ENCODE measurements around the gene HEATR5B.
A peak's percentile ranks its signal among the peaks of the same experiment; 100 is the strongest.

The HEATR5B gene

DNA sequence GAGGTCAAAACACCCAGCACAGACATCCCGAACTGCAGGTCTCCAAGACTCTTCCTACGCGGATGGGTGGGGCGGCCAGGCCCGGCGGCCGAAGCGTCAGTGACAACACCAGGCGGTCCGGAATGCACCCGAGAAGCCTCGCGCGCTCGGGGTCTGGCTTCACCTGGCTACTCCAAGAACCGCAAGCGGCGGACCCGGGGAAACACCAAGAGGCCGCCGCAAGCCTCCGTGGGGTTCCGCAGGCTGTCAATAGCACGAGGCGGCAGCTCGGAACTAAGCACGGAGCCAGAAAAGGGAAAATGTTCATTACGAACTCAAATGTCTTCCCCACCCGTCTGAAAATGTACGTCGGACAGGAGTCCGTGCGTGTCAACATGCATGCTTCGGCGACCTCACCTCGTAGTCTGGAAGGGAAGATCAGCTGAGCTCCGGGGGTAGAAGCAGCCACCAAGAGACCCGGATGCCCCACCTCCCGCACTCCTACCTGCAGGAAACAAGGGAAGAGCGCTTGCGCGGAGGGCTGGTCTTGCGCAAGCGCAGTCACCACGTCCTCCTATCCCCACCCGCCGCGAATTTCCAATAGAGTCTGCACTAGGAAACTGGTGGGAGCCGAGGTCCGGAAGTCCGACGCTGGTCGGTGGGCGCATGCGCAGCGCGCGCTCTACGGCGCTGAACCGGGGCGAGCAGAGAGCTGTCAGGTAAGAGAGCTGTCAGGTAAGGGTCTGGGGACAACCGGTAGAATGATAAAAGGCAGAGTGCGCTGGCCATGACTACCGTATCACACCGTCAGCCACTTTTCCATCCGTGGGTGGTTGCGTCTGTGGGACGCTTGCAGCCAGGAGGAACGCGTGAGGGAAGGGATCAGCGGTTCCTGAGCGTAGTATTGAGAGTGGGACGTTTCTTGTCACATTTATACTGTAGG lies at the start of gene HEATR5B, which contains the start of gene GPATCH11:
TSS of gene HEATR5B (minus strand) at position 500 of the 922 bp plus-strand sequence. CDS start 958 bp downstream, outside the sequence.
TSS of gene GPATCH11 (plus strand) at position 646 of the 922 bp plus-strand sequence. CDS start 3,864 bp downstream, outside the sequence.
- peak; percentile 94 for DNase-seq

DNA sequence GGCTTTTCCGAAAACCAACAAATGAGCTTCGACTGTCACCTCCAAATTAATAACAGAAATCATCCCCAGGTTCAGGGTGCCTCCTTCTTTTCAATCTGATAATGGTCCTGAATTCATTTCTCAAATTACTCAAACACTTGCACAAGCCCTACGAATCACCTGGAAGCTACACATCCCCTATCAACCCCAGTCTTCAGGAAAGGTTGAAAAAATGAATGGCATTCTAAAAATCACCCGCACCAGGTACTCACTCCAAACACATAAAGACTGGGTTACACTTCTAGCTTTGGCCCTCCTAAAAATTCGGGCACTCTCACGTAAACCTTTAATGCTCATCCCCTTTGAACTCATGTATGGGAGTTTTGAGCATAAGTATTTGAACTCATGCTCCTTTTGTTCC lies 48.7 kb upstream of the HEATR5B start:
- no peak for DNase-seq

GRCh38 chr2:37125416-37125815 lies 41.2 kb upstream of the HEATR5B start:
- DNase-seq, result no peak

- no peak for DNase-seq
Measured at GRCh38 chr2:37119157-37119556, 35.0 kb upstream of the HEATR5B start.

DNA sequence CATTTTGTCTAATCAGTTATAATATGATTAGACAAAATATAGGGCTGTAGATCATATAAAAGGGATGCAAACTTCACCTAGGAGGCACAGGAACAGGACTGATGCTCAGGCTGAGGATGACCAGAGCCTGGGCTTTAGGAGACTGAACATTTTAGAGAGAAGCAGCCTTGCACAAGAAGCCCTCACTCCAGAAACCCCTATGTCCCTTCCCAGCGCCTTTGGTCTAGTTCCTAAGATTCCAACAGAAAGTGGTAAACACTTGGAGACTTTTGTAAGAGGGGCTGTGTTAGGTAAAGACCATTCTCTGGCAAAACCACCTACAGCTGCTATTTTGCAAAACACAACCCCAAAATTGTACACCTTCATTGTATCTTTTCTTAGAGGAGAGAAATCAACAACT lies 33.4 kb upstream of the HEATR5B start:
- DNase-seq, result no peak

- DNase-seq, result no peak
Measured at GRCh38 chr2:37111958-37112357, 27.8 kb upstream of the HEATR5B start.

DNA sequence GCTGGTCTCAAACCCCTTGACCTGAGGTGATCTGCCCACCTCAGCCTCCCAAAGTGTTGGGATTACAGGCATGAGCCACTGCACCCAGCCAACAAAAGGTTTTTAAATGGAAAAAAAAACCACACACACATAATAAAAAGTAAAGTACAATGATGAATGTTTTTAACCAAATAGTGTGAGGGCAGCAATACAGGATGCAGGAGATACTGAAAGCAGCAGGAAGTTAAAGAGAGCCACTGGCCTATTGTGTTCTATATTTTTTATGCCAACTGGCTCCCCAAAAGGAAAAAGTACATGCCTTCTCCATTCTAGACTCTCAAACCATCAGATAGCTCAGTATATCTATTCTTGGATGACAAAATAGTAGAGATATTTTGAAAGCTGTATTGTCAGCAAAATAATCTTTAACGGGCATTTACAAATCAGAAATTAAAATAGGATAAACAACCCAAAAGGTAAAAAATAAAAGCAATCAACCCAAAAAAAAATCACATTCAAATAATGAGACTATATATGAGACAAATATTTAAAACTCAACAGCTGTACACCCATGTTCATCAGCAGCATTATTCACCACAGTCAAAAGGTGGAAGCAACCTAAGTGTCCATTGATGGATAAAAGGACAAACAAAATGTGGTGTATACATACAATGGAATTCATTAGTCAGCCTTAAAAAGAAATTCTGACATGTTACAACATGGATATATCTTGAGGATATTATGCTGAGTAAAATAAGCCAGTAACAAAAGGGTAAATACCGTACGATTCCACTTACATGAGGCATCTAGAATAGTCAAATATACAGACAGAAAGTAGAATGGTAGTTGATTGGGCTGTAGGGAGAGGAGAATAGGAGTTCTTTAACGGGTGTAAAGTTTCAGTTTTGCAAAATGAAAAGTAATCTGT lies 26.4 kb upstream of the HEATR5B start:
- no peak for DNase-seq

- no peak for DNase-seq
Measured at GRCh38 chr2:37109523-37109922, 25.4 kb upstream of the HEATR5B start.

DNA sequence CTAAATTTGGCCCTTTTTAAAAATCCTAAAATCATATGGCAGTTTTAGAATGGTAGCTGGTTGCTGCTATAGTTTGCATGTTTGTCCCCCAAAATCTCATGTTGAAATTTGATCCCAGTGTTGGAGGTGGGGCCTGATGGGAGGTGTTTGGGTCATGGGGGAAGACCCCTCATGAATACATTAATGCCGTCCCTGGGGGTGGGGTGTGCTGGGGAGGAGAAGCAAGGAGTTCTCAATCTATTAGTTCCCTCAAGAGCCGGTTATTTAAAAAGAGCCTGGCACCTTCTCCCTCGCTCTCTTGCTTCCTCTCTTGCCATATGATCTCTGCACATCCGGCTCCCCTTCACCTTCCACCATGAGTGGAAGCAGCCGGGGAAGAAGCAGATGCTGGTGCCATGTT lies 21.0 kb upstream of the HEATR5B start:
- DNase-seq, result no peak

DNA sequence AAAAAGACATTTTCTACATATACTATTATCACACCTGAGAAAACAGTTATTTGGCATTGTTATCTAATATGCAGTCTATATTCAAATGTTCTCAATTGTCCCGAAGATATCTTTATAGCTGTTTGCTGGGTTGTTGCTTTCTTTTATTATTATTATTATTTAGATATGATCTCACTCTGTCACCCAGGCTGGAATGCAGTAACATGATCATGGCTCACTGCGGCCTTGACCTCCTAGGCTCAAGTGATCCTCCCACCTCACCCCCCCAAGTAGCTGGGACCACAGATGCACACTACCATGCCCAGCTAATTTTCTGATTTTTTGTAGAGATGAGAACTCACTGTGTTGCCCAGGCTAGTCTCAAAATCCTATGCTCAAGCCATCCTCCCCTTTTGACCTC lies 20.0 kb upstream of the HEATR5B start:
- DNase-seq, result no peak

DNA sequence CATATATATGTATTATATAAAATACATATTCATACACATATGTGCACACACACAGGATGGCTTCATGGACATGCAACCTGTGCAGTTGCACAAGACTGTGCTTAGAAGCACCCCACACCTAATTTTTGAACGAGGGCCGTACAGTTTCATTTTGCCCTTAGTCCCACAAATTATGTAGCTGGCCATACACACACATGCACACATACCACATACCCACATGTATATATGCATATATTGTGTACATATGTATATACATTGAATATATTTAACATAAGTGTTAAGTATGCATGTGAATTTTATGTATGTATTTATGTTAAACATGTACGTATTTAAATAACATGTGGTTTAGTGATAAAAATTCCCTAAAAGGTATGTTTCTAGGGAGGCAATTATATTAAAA lies 18.4 kb upstream of the HEATR5B start:
- no peak for DNase-seq

DNA sequence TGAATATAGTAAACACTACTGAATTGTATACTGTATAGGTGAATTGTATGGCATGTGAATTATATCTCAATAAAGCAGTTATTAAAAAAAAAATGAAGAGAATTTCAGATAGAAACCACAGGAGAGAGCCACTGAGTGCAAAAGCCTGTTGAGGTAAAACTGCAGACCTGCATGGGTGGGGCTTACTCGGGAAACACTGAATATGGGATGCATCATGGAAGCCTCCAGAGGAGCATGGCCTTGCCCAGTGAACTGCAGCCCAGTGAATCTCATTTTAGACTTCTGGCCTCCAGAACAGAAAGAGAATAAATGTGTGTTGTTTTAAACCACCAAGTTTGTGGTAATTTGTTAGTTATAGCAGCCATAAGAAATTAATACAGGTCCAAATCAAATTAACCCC lies 15.9 kb upstream of the HEATR5B start:
- no peak for DNase-seq

- DNase-seq, result no peak
Measured at GRCh38 chr2:37098416-37099118, 14.4 kb upstream of the HEATR5B start.

GRCh38 chr2:37096568-37096967 lies 12.4 kb upstream of the HEATR5B start:
- no peak for DNase-seq

- DNase-seq, result no peak
Measured at GRCh38 chr2:37091873-37092272, 7.7 kb upstream of the HEATR5B start.

DNA sequence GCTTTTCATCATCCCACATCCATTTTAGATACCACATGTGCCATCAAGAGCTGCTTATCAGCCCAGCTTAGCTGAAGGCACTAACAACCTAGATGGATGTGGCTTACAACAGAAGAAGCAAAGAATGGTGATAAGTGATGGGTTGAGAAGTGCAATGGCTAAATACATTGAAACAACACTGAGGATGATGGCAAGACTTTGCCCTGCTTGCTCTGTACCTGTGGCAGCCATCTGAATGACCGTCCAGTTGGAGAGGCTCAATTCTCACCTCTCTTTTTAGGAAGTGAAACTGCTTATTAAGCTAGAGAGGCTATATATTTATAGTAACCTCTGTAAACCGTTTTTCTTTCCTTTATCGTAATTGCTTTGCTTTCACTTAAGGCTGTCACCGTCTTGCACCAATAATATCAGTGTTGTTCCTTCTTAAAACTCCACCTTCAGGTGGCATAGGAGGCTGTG lies 5.9 kb upstream of the HEATR5B start:
- no peak for DNase-seq

- no peak for DNase-seq
Measured at GRCh38 chr2:37085731-37086147, 1.6 kb upstream of the HEATR5B start.

DNA sequence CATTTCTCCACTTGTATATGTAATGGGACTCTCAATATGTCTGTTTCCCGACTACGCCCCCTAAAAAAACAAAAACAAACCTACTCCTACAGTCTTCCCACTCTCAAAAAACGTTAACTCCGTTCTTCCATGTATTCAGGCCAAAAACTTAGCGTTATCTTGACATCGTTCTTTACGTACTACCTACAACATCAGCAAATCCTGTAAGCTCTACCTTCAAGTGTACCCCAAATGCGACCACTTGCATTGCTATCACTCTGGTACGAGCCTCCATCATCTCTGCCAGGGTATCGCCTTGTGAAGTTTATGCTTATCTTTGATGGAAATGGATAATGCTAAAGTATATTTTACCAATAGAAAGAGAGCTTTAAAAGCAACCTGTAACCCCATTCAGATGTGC lies 625 bp upstream of the HEATR5B start:
- no peak for DNase-seq

DNA sequence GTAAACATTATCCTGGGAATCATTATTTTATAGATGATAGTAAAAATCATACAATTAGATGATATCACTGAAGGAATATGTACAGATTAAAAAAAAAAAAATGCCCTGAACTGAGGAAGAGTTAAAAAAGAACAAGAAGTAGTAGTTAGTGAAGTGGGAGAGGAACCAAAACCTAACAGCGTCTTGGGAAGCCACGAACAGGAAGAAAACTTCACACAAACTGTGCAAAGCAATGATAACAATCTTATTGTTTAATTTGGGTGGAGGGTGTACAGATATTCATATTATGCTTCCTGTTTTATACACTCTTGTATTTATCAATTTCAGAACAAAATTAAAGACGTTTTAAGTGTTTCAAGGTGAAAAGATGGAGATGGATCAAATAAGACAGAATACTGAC lies 3.5 kb downstream of the HEATR5B start:
- DNase-seq, result no peak

DNA sequence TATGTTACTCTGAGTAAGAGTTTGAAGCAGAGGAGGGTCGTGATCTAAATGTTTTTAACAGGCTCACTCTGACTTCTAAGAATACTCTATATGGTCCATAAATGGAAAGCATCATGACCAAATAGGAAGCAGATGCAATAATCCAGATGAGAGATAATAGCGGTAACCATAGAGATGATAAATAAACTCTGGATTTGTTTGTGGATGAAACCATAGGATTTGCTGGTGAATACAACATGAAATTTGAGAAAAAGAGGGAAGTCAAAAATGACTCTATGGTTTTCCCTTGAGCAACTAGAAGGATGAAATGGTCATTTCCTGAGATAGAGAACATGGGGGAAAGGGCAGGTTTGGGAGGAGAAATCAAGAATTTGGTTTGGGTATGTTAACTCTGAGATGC lies 3.9 kb downstream of the HEATR5B start:
- no peak for DNase-seq

DNA sequence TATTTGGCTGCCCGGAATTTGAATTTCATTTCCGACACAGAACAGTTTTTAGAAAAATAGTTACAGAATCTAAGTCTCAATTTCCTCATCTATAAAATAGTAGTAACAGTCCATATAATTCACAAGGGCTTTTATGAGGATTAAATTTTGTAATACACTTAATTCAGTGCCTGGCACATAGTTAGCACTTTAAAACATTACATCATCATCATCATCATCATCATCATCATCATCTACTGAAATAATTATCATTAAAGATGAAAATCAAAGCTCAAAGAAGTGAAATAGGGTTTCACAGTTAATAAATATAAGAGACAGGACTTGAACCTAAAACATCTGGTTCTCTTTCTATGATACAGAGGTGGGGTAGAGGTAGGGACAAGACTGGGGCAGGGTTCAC lies 13.2 kb downstream of the HEATR5B start:
- DNase-seq, result no peak

- no peak for DNase-seq
Measured at GRCh38 chr2:37068686-37069085, 15.5 kb downstream of the HEATR5B start.

GRCh38 chr2:37061776-37062175 lies 22.4 kb downstream of the HEATR5B start:
- no peak for DNase-seq
